Measurements from ENCODE around the gene BTRC. TPM values are rescaled to one million over a fixed set of nuclear protein-coding genes. Genes with fewer than 3 reads are reported as not detected.
"Not testable (repeated sequence)": the region's sequence is repeated elsewhere in the genome, so short reads cannot be mapped to it uniquely, and the experiment has no call there.

The BTRC gene
- total RNA-seq, 1 experiment from 2014 or later: 1.8 TPM

- no peak overlapping the region for H3K9ac ChIP-seq (ENCODE audit: low read length)
- H3K9me2 ChIP-seq (replicated peaks; ENCODE audit: insufficient read depth, low read length): no peaks in the 10 kb centered on the region
- no peaks in the 10 kb centered on the region for H3K79me2 ChIP-seq (ENCODE audit: low read length)
- no peak overlapping the region for H3K4me3 ChIP-seq (ENCODE audit: low read length)
- H4K20me1 ChIP-seq (ENCODE audit: insufficient read depth, low read depth, low read length): no peaks in the 10 kb centered on the region
- H3K27ac ChIP-seq (ENCODE audit: low read length): no peak overlapping the region
- no peak for DNase-seq
- no peaks in the 10 kb centered on the region for H3K9me3 ChIP-seq (ENCODE audit: low read length)
- H3K4me1 ChIP-seq (ENCODE audit: low read length): no peaks in the 10 kb centered on the region; the same call in 1 of the 2 replicates
- H3K4me2 ChIP-seq (ENCODE audit: low read depth, low read length, poor library complexity, severe bottlenecking): no peak overlapping the region
- no peaks in the 10 kb centered on the region for H3K36me3 ChIP-seq (ENCODE audit: insufficient read depth, low read length)
- H3K27me3 ChIP-seq (ENCODE audit: low read length): no peaks in the 10 kb centered on the region
- no peak overlapping the region for H2AFZ ChIP-seq (ENCODE audit: low read length)
Measured at GRCh38 chr10:101364721-101365120, 10.8 kb downstream of the BTRC start.

- Histone ChIP-seq H3K27ac (ENCODE audit: low read length) (no peak overlapping the region), H2AFZ (ENCODE audit: low read length) (no peak overlapping the region), H3K9ac (ENCODE audit: low read length) (no peak overlapping the region), H3K4me3 (ENCODE audit: low read length) (no peak overlapping the region), H3K4me1 (ENCODE audit: low read length) (no peaks in the 10 kb centered on the region; the same call in 1 of the 2 replicates), H3K27me3 (ENCODE audit: low read length) (no peaks in the 10 kb centered on the region), H4K20me1 (ENCODE audit: insufficient read depth, low read depth, low read length) (no peaks in the 10 kb centered on the region), H3K4me2 (ENCODE audit: low read depth, low read length, poor library complexity, severe bottlenecking) (no peak overlapping the region), H3K36me3 (ENCODE audit: insufficient read depth, low read length) (no peaks in the 10 kb centered on the region), H3K9me3 (ENCODE audit: low read length) (no peaks in the 10 kb centered on the region), H3K79me2 (ENCODE audit: low read length) (no peaks in the 10 kb centered on the region), H3K9me2 (replicated peaks; ENCODE audit: insufficient read depth, low read length) (no peaks in the 10 kb centered on the region)
- no peak for DNase-seq
Measured at GRCh38 chr10:101367569-101368453, 13.8 kb downstream of the BTRC start.

DNA sequence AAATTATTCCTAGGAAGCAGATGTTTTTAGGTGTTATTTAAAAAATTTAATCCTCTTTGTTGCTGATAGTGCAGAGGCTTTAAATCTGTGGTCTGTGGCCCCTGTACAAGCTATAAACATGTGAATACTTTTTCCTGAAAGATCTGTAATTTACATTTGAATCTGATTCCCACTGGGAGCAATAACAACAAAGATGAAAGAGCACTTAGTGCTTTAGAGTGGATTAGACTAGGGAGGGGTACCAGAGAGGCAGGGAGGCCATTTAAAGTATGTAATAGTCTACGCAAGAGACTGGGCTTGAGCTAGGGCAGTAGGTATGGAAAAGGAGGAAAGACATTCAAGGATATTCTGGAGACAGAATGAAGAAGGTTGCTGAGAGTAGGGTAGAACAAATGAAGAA is 19.1 kb downstream of the BTRC start:
- H3K27ac ChIP-seq (ENCODE audit: low read length): no peak overlapping the region
- H3K9me2 ChIP-seq (replicated peaks; ENCODE audit: insufficient read depth, low read length): no peaks in the 10 kb centered on the region
- no peaks in the 10 kb centered on the region for H3K4me1 ChIP-seq (ENCODE audit: low read length)
- H2AFZ ChIP-seq (ENCODE audit: low read length): no peak overlapping the region
- H3K4me3 ChIP-seq (ENCODE audit: low read length): no peak overlapping the region
- H3K9ac ChIP-seq (ENCODE audit: low read length): no peak overlapping the region
- no peaks in the 10 kb centered on the region for H4K20me1 ChIP-seq (ENCODE audit: insufficient read depth, low read depth, low read length)
- H3K36me3 ChIP-seq (ENCODE audit: insufficient read depth, low read length): no peaks in the 10 kb centered on the region
- H3K79me2 ChIP-seq (ENCODE audit: low read length): no peaks in the 10 kb centered on the region
- H3K27me3 ChIP-seq (ENCODE audit: low read length): no peaks in the 10 kb centered on the region
- no peaks in the 10 kb centered on the region for H3K9me3 ChIP-seq (ENCODE audit: low read length)
- no peak for DNase-seq
- H3K4me2 ChIP-seq (ENCODE audit: low read depth, low read length, poor library complexity, severe bottlenecking): no peak overlapping the region

DNA sequence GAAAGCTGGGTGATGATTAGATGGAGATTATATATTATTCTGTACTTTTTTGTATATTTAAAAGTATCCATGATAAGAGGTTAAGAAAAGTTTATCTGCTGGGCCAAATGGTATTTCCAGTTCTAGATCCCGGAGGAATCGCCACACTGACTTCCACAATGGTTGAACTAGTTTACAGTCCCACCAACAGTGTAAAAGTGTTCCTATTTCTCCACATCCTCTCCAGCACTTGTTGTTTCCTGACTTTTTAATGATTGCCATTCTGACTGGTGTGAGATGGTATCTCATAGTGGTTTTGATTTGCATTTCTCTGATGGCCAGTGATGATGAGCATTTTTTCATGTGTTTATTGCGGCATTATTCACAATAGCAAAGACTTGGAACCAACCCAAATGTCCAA is 20.0 kb downstream of the BTRC start:
- not testable (repeated sequence) for H3K9ac ChIP-seq (ENCODE audit: low read length); H2AFZ ChIP-seq (ENCODE audit: low read length); H3K4me1 ChIP-seq (ENCODE audit: low read length); H3K27me3 ChIP-seq (ENCODE audit: low read length); H3K9me2 ChIP-seq (replicated peaks; ENCODE audit: insufficient read depth, low read length); H3K9me3 ChIP-seq (ENCODE audit: low read length); H3K79me2 ChIP-seq (ENCODE audit: low read length); H3K36me3 ChIP-seq (ENCODE audit: insufficient read depth, low read length); H4K20me1 ChIP-seq (ENCODE audit: insufficient read depth, low read depth, low read length); DNase-seq; H3K4me3 ChIP-seq (ENCODE audit: low read length); H3K4me2 ChIP-seq (ENCODE audit: low read depth, low read length, poor library complexity, severe bottlenecking); H3K27ac ChIP-seq (ENCODE audit: low read length)

- Histone ChIP-seq H3K27me3 (ENCODE audit: low read length) (no peaks in the 10 kb centered on the region), H3K9me2 (replicated peaks; ENCODE audit: insufficient read depth, low read length) (no peaks in the 10 kb centered on the region), H3K27ac (ENCODE audit: low read length) (no peak overlapping the region), H3K9ac (ENCODE audit: low read length) (no peak overlapping the region), H2AFZ (ENCODE audit: low read length) (no peak overlapping the region), H3K4me2 (ENCODE audit: low read depth, low read length, poor library complexity, severe bottlenecking) (no peak overlapping the region), H3K79me2 (ENCODE audit: low read length) (no peaks in the 10 kb centered on the region), H3K4me3 (ENCODE audit: low read length) (no peak overlapping the region), H3K36me3 (ENCODE audit: insufficient read depth, low read length) (no peaks in the 10 kb centered on the region), H4K20me1 (ENCODE audit: insufficient read depth, low read depth, low read length) (no peaks in the 10 kb centered on the region), H3K9me3 (ENCODE audit: low read length) (no peaks in the 10 kb centered on the region), H3K4me1 (ENCODE audit: low read length) (no peaks in the 10 kb centered on the region)
- no peak for DNase-seq
Measured at GRCh38 chr10:101375076-101375475, 21.1 kb downstream of the BTRC start.

DNA sequence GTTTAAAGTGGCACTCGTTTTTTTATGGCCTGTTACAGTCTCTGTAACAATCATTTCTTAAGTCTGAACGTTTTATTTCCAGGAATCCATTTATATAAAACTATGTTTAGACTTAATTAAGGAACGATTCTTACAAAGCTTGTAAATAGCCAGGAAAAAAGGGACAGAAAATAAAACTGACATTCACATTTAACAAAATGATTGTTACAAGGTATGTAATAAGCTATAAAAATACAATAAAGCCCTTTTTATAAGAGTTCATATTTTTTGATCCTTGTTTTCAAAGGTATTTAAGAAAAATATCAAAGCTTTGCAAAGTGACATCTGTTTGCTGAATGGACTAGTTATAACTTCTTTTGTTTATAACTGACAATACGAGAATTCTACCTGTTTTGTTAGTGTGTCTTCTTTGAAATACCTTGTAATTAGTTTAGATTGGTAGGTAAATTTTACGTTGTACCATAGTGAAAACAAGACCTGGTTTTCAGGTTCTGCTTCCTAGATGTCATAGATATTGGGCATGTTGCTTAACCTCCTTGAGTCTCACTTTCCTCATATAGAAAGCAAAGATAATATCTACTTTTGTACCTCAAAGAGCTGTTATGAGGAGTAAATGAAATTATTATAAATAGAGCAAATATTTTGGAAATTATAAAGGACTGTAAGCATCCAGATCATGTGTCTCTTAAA is 25.8 kb downstream of the BTRC start:
- no peak for DNase-seq
- Histone ChIP-seq H3K4me3 (ENCODE audit: low read length) (no peak overlapping the region), H3K9me2 (replicated peaks; ENCODE audit: insufficient read depth, low read length) (no peaks in the 10 kb centered on the region), H3K79me2 (ENCODE audit: low read length) (no peaks in the 10 kb centered on the region), H3K9me3 (ENCODE audit: low read length) (no peaks in the 10 kb centered on the region), H3K4me2 (ENCODE audit: low read depth, low read length, poor library complexity, severe bottlenecking) (no peak overlapping the region), H3K27ac (ENCODE audit: low read length) (no peak overlapping the region), H3K4me1 (ENCODE audit: low read length) (no peaks in the 10 kb centered on the region), H4K20me1 (ENCODE audit: insufficient read depth, low read depth, low read length) (no peaks in the 10 kb centered on the region), H3K27me3 (ENCODE audit: low read length) (no peaks in the 10 kb centered on the region), H3K36me3 (ENCODE audit: insufficient read depth, low read length) (no peaks in the 10 kb centered on the region), H2AFZ (ENCODE audit: low read length) (no peak overlapping the region), H3K9ac (ENCODE audit: low read length) (no peak overlapping the region)

DNA sequence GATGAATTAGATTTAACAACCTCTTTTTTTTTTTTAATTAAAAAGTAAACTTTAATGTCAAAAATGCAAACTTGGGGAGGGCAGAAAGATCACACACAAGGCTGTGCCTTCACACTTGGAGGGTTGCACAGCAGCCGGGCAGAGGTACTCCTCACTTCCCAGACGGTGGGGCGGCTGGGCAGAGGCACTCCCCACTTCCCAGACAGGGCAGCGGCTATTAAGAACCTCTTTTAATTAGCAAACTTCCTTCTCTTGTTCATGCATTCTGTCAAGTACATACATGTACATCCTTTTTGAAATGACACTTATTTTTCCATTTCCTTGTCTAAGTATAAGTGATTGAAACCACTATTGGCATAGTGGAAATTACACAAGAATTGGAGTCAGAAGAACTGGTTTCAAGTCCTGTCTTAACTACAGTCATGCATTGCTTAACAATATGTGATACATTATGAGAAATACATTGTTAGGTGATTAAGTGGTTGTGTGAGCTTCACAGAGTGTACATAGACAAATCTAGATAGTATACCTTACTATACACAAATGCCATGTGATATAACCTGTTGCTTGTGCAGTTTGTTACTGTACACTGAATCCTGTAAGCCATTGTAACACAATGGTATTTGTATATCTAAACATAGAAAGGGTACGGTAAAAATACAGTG is 26.5 kb downstream of the BTRC start:
- no peaks in the 10 kb centered on the region for H4K20me1 ChIP-seq (ENCODE audit: insufficient read depth, low read depth, low read length)
- H3K27me3 ChIP-seq (ENCODE audit: low read length): no peaks in the 10 kb centered on the region
- H3K9ac ChIP-seq (ENCODE audit: low read length): no peak overlapping the region
- H3K4me3 ChIP-seq (ENCODE audit: low read length): no peak overlapping the region
- no peaks in the 10 kb centered on the region for H3K9me2 ChIP-seq (replicated peaks; ENCODE audit: insufficient read depth, low read length)
- H3K79me2 ChIP-seq (ENCODE audit: low read length): no peaks in the 10 kb centered on the region
- H3K36me3 ChIP-seq (ENCODE audit: insufficient read depth, low read length): no peaks in the 10 kb centered on the region
- H3K9me3 ChIP-seq (ENCODE audit: low read length): no peaks in the 10 kb centered on the region
- DNase-seq: no peak
- no peak overlapping the region for H3K4me2 ChIP-seq (ENCODE audit: low read depth, low read length, poor library complexity, severe bottlenecking)
- no peak overlapping the region for H2AFZ ChIP-seq (ENCODE audit: low read length)
- no peak overlapping the region for H3K27ac ChIP-seq (ENCODE audit: low read length)
- no peaks in the 10 kb centered on the region for H3K4me1 ChIP-seq (ENCODE audit: low read length)

Data from Karpas-422 (cell line).